ENCODE results near the gene HOXD1. TPM values are rescaled to one million over a fixed set of nuclear protein-coding genes. Genes with fewer than 3 reads are reported as not detected.

The HOXD1 gene
- total RNA-seq, 6 donors from 2014 or later: 1.0 to 7.2 (median 3.6) TPM

- Histone ChIP-seq H3K27me3 (peaks cover 0 to 39% (median 18%) of the 10 kb centered on the region in 4 donors), H3K4me3 (no peak overlapping the region), H3K36me3 (no peaks in the 10 kb centered on the region), H3K9me3 (no peaks in the 10 kb centered on the region), H3K27ac (no peak overlapping the region), H3K4me1 (peaks cover 3 to 25% (median 14%) of the 10 kb centered on the region in 4 donors)
- TF ChIP-seq EP300 (IDR thresholded peaks at IDR 0.05) (no peak), CTCF (IDR thresholded peaks at IDR 0.05) (no peak), POLR2AphosphoS5 (IDR thresholded peaks at IDR 0.05) (no peak)
- DNase-seq (no peak), ATAC-seq (ENCODE audit: low FRiP score in 2 of 2) (no peak)
- 23 to 33% methylated on average over 10 to 14 of the region's 14 CpGs for WGBS, 2 donors
Measured at GRCh38 chr2:176174382-176174823, 14.1 kb upstream of the HOXD1 start.

DNA sequence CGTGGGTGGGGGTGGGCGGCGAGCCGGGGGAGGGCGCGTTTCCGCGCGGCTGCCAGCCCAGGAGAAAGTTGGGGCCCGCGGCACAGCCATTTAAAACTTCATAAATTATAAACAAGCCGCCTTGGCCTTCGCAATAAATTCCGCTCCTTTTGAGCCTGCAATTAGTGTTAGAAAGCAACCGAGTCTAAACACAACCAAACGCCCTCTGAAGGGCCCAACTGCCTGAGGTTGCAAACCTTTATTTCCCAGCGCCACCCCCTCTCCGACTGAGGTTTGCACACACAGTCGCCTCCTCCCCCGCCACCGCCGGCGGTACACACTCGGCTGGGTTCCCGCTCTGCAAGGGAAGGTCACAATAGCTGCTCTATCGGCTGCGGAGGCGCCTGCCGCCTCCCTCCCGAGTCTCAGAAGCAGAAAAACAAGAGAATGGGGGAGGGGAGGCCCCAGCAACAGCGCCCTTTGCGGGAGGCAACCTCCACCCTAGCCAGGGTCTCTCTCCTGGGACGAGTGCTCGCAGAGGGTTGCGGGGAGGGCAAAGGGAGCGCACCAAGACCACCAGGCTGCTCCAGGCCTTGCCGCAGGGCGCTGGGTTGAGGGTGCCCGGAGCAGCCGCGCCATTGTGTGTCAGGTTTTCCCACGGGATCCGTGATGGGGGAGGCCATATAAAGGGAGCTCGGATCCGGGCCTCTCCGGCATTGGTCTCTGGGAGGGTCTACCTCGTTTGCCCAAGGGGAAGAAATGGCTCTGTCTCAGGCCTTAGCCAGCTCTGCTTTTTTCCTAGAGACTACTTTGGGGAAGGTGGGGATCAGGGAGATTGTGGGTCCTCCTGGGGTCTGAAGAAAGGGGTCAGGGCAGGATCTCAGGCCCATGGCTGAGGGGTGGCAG lies 13.4 kb upstream of the HOXD1 start:
- H3K27me3 ChIP-seq: peaks cover 0 to 39% (median 18%) of the 10 kb centered on the region in 4 donors
- no peak for DNase-seq
- 33 to 39% methylated on average over 35 to 47 of the region's 47 CpGs for WGBS, 2 donors

GRCh38 chr2:176175709-176176607 lies 12.5 kb upstream of the HOXD1 start:
- TF ChIP-seq CTCF (IDR thresholded peaks at IDR 0.05) (no peak), POLR2A (IDR thresholded peaks at IDR 0.05) (no peak), EP300 (IDR thresholded peaks at IDR 0.05) (no peak), POLR2AphosphoS5 (IDR thresholded peaks at IDR 0.05) (no peak)
- 71 to 73% methylated on average over 7 of the region's 7 CpGs for WGBS, 2 donors
- H3K9me3 ChIP-seq: no peaks in the 10 kb centered on the region
- DNase-seq (no peak), ATAC-seq (ENCODE audit: low FRiP score in 2 of 2) (no peak)
- H3K27ac ChIP-seq: no peak overlapping the region
- H3K4me3 ChIP-seq: no peak overlapping the region
- no peaks in the 10 kb centered on the region for H3K36me3 ChIP-seq
- H3K4me1 ChIP-seq: peaks cover 3 to 25% (median 14%) of the 10 kb centered on the region in 4 donors
- peaks cover 0 to 35% (median 17%) of the 10 kb centered on the region in 4 donors for H3K27me3 ChIP-seq

More for the DNA sequence above, 13.4 kb upstream of the HOXD1 start:
- Histone ChIP-seq H3K27ac (no peak overlapping the region), H3K4me3 (no peak overlapping the region), H3K9me3 (no peaks in the 10 kb centered on the region), H3K36me3 (no peaks in the 10 kb centered on the region), H3K4me1 (peaks cover 3 to 25% (median 14%) of the 10 kb centered on the region in 4 donors)
- TF ChIP-seq CTCF (IDR thresholded peaks at IDR 0.05) (no peak), POLR2A (IDR thresholded peaks at IDR 0.05) (no peak), POLR2AphosphoS5 (IDR thresholded peaks at IDR 0.05) (no peak), EP300 (IDR thresholded peaks at IDR 0.05) (no peak)
- no peak for ATAC-seq (ENCODE audit: low FRiP score in 2 of 2)

DNA sequence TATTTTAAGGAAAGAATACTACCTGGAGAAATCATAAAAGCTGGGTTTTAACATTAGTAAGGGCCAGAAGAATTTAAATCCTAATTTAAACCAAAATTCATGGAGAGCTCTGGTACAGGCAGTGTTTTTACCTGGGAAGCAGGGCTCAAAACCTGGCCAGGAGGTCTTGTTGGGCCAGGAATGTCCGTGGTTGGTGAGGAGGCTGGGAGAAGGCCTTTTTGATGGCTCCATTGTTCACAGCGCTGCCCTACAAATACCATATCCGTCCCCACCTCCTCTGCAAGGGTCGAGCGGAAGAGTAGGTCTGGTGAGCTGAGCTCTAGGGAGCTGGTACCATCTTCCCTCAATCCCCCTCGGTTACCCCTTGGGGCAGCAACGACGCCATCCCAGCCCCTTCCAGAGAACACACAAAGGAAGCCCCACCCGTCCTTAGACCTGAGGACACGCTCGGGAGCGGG lies 10.9 kb upstream of the HOXD1 start:
- peaks cover 0 to 13% (median 6%) of the 10 kb centered on the region in 4 donors for H3K4me1 ChIP-seq
- ATAC-seq (ENCODE audit: low FRiP score in 2 of 2) (no peak), DNase-seq (no peak)
- TF ChIP-seq EP300 (IDR thresholded peaks at IDR 0.05): no peak
- no peak overlapping the region for H3K27ac ChIP-seq
- H3K4me3 ChIP-seq: no peak overlapping the region
- 11 to 40% methylated on average over 3 to 12 of the region's 12 CpGs for WGBS, 2 donors
- H3K36me3 ChIP-seq: no peaks in the 10 kb centered on the region
- no peaks in the 10 kb centered on the region for H3K9me3 ChIP-seq
- H3K27me3 ChIP-seq: peaks cover 0 to 24% (median 10%) of the 10 kb centered on the region in 4 donors

All from upper lobe of left lung (tissue), 6 donors.